VCaP (cell line): ENCODE results near the gene MMD2.

Source experiments
- H3K27ac ChIP-seq: fragments of 450-650 bp; 2 replicates; pipeline ENCODE4 v1.5.1; 2017
- CTCF ChIP-seq: fragments of 450-650 bp; conservative IDR thresholded peaks from 2 replicates; pipeline ENCODE4 v1.5.1; 2017; ENCODE audit warnings: mild to moderate bottlenecking, moderate library complexity

MMD2 gene

GRCh38 chr7:4958477-4959301 is at the start of gene MMD2:
MMD2 (minus strand) TSS chr7:4959187; CDS start chr7:4959017, 170 bp downstream.
- TF ChIP-seq CTCF: no peak
- H3K27ac ChIP-seq: no peak within 1 kb of the TSS

GRCh38 chr7:5005066-5005465 is 46.1 kb upstream of the MMD2 start:
- no peak overlapping the region for H3K27ac ChIP-seq
- no peak for TF ChIP-seq CTCF

GRCh38 chr7:5001911-5002310 is 42.9 kb upstream of the MMD2 start:
- no peak for TF ChIP-seq CTCF
- H3K27ac ChIP-seq: no peak overlapping the region

- no peak for TF ChIP-seq CTCF
- H3K27ac ChIP-seq: no peak overlapping the region
Measured at GRCh38 chr7:5001003-5001402, 42.0 kb upstream of the MMD2 start.

GRCh38 chr7:4999369-4999950 is 40.5 kb upstream of the MMD2 start:
- H3K27ac ChIP-seq: no peak overlapping the region
- no peak for TF ChIP-seq CTCF

GRCh38 chr7:4998910-4999309 is 39.9 kb upstream of the MMD2 start:
- H3K27ac ChIP-seq: no peak overlapping the region
- TF ChIP-seq CTCF: no peak

GRCh38 chr7:4998244-4998643 is 39.3 kb upstream of the MMD2 start:
- H3K27ac ChIP-seq: no peak overlapping the region
- no peak for TF ChIP-seq CTCF
